ENCODE data around the gene JADE2.

The JADE2 gene

DNA sequence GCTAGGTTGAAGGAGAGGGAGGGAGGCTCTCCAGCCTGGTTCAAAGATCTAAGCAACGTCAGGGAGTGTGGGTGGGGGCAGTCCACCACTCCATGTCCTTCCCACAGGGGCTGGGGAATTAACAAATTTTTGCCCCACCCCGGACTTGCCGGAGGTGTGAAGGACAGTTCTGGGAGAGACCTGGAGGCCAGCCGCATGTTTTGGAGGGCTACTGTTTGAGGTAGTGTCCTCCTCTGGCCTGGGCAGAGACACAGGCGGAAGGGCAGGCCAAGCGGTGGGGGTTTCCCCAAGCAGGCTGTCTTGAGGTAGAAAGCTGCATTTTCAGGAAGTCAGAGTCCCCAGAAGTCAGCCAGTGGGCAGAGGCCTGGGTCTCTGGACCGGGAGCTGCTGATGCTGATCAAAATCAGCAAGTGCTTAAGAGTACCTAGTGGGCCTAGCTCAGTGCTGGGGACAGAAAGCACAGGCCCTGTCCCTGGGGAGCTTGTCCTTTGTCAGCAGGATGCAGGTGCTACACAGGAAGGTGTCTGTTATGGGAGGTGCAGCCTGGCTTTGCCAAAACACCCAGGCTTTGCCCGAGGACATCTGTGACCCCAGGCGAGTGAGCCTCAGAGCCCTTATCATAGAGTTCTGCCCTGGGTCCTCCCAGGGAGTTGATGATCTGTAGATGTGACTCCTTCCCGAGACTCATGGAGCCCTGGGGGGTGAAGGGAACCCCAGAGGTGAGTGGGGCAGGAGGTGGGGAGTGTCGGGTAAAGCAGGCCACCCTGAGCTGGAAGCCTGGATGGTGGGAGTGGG lies 18.5 kb downstream of the JADE2 start:
- DNase-seq: no peak

DNA sequence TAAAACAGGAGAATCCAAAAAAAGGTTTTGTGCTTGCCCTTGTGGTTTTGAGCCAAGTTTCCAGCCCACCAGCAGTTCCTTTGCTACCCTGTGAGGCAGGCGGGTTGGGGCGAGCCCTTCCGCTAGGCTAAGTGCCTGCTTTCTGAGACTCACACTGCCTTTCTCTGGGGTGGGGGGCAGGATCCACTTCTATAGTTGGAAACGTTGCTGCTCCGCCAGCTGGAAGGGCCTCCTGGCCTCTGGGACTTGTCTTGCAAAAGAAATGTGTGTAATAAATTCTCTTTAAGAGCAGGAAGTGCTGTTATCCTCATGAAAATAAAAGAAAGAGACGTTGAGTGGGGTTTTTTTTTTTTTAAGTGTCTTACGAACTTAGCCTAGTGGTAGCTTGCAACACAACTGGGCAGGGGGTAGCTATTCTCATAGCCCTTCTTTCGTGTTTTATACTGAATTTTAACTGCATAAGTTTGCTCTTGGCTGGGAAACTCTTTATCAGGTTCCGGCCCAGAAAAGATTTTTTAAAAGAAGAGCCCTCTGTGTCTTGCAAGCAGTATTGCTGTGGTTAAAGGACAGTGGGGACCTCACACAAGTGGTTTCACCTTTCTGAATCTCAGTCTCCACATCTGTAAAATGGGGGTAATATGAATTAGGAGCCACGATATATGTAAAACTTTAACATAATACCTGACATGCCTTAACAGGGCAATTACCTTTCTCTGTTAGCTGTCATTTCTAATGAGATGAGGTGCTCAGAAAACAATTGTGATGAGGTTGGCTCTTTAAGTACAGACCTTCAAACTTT lies 19.8 kb downstream of the JADE2 start:
- TF ChIP-seq, protein P1, sequence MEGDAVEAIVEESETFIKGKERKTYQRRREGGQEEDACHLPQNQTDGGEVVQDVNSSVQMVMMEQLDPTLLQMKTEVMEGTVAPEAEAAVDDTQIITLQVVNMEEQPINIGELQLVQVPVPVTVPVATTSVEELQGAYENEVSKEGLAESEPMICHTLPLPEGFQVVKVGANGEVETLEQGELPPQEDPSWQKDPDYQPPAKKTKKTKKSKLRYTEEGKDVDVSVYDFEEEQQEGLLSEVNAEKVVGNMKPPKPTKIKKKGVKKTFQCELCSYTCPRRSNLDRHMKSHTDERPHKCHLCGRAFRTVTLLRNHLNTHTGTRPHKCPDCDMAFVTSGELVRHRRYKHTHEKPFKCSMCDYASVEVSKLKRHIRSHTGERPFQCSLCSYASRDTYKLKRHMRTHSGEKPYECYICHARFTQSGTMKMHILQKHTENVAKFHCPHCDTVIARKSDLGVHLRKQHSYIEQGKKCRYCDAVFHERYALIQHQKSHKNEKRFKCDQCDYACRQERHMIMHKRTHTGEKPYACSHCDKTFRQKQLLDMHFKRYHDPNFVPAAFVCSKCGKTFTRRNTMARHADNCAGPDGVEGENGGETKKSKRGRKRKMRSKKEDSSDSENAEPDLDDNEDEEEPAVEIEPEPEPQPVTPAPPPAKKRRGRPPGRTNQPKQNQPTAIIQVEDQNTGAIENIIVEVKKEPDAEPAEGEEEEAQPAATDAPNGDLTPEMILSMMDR (IDR thresholded peaks at IDR 0.05; ENCODE audit: low read depth, low read length): no peak
- no peak for DNase-seq

More for the DNA sequence above, 18.5 kb downstream of the JADE2 start:
- H3K4me3 ChIP-seq (ENCODE audit: low read depth, low read length): no peak overlapping the region
- H3K27ac ChIP-seq: no peak overlapping the region
- H3K27me3 ChIP-seq (ENCODE audit: insufficient read depth, low read depth, severe bottlenecking): no peaks in the 10 kb centered on the region
- peaks cover 39% of the 10 kb centered on the region for H3K36me3 ChIP-seq
- TF ChIP-seq, protein P1 (IDR thresholded peaks at IDR 0.05; ENCODE audit: low read depth, low read length): no peak
- H3K9me3 ChIP-seq (ENCODE audit: severe bottlenecking): no peaks in the 10 kb centered on the region

DNA sequence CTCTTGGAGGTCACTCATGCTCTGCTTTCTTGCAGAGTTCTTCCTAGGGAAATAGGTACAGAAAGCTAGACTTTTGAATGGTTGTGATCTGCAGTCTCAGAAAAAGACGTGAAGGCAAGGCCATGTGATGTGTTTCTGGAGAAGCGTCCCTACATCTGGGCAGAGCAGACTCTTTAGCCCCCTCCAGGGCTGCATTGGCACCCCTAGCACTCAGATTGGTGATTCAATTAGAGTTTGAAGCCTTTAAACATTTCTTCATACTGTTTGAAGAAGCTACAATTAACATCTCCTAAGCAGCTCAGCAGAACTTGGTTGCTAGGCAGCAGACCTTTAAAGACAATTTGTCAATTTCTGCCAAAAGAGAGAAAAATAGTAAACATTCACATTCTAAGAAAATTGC lies 21.6 kb downstream of the JADE2 start:
- Histone ChIP-seq H3K9me3 (ENCODE audit: severe bottlenecking) (no peaks in the 10 kb centered on the region), H3K27me3 (ENCODE audit: insufficient read depth, low read depth, severe bottlenecking) (no peaks in the 10 kb centered on the region), H3K36me3 (peaks cover 25% of the 10 kb centered on the region), H3K4me3 (ENCODE audit: low read depth, low read length) (no peak overlapping the region), H3K27ac (no peak overlapping the region)
- no peak for DNase-seq
- TF ChIP-seq, protein P1 (IDR thresholded peaks at IDR 0.05; ENCODE audit: low read depth, low read length): no peak

More for the DNA sequence above, 19.8 kb downstream of the JADE2 start:
- no peaks in the 10 kb centered on the region for H3K9me3 ChIP-seq (ENCODE audit: severe bottlenecking)
- no peak overlapping the region for H3K27ac ChIP-seq
- peaks cover 32% of the 10 kb centered on the region for H3K36me3 ChIP-seq
- H3K4me3 ChIP-seq (ENCODE audit: low read depth, low read length): no peak overlapping the region
- no peaks in the 10 kb centered on the region for H3K27me3 ChIP-seq (ENCODE audit: insufficient read depth, low read depth, severe bottlenecking)

DNA sequence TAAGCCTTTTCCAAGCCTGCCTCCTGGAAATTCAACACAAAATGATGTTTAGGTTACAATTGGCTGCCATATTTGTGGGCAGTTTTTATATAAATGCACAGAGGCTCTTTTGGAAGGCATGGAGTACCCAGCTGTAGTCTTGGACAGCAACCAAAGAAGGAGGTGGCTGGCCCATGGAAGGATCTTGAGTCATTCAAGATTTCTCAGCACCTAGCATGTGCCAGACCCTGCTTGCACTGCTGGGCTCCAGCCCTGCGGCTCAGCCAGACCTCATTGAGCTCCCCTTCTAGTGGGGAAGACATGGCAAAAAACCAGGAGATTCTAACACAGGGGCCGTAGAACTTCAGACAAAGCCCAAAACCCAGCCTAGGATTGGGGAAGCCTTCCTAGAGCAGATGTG lies 22.1 kb downstream of the JADE2 start:
- Histone ChIP-seq H3K4me3 (ENCODE audit: low read depth, low read length) (no peak overlapping the region), H3K27me3 (ENCODE audit: insufficient read depth, low read depth, severe bottlenecking) (no peaks in the 10 kb centered on the region), H3K36me3 (peaks cover 26% of the 10 kb centered on the region), H3K9me3 (ENCODE audit: severe bottlenecking) (no peaks in the 10 kb centered on the region), H3K27ac (no peak overlapping the region)
- TF ChIP-seq, protein P1 (IDR thresholded peaks at IDR 0.05; ENCODE audit: low read depth, low read length): no peak
- DNase-seq: no peak

DNA sequence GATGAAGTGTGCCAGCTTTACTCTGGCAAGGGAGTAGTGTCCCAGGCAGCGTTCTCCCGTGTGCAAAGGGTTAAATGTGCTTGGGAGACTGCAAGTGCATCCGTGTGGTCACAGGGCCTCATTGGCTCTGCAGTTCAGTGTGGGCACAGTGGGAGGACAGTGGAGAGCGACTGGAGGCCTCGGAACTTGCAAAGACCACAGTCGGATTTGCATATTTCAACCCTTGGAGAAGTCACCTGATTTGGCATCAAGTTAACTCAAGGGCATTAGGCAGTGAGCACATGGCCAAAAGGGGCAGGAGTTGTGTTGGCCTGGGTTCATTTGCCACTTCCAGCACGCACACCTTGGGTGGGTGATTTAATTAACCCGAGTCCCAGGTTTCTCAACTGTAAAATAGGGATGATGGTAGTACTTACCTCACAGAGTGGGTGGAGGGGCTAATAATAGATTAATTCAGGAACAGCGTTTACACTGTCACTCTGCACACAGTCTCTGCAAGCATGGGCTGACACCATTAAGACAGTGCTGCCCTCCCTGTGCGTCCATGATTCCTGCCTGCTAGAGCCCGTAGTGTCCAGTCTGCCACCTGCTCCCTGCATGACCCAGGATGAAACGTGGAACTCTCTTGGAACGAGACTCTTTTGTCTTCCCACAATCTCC lies 22.7 kb downstream of the JADE2 start:
- Histone ChIP-seq H3K27ac (no peak overlapping the region), H3K27me3 (ENCODE audit: insufficient read depth, low read depth, severe bottlenecking) (no peaks in the 10 kb centered on the region), H3K36me3 (peaks cover 26% of the 10 kb centered on the region), H3K4me3 (ENCODE audit: low read depth, low read length) (no peak overlapping the region), H3K9me3 (ENCODE audit: severe bottlenecking) (no peaks in the 10 kb centered on the region)
- TF ChIP-seq, protein P1 (IDR thresholded peaks at IDR 0.05; ENCODE audit: low read depth, low read length): no peak
- no peak for DNase-seq

Data from WERI-Rb-1 (cell line).